C4-2B (cell line): Measurements from ENCODE around the gene GFM2.

ENCODE experiments used
- CTCF ChIP-seq: fragments of 450-650 bp; conservative IDR thresholded peaks from 2 replicates; pipeline ENCODE4 v1.5.1; 2017; ENCODE audit warnings: mild to moderate bottlenecking
- ZFX ChIP-seq: fragments of 450-650 bp; IDR thresholded peaks from 2 replicates; pipeline ENCODE4 v1.6.1; 2017

GRCh38 chr5:74810915-74811314 lies 44.0 kb upstream of the GFM2 start:
- TF ChIP-seq CTCF = no peak
- no peak for TF ChIP-seq ZFX
